ENCODE data around the gene ARHGEF40. TPM values are rescaled to one million over a fixed set of nuclear protein-coding genes. Genes with fewer than 3 reads are reported as not detected.

ARHGEF40 gene
- total RNA-seq, 1 donor from 2014 or later, result 7.3 TPM

- DNase-seq, result no peak
These were observed 14.3 kb downstream of the ARHGEF40 start for GRCh38 chr14:21084396-21084795.

- DNase-seq, result no peak
These were observed 15.1 kb downstream of the ARHGEF40 start for GRCh38 chr14:21084998-21085853.

- no peak for DNase-seq
These were observed 16.8 kb downstream of the ARHGEF40 start for GRCh38 chr14:21086908-21087293.

DNA sequence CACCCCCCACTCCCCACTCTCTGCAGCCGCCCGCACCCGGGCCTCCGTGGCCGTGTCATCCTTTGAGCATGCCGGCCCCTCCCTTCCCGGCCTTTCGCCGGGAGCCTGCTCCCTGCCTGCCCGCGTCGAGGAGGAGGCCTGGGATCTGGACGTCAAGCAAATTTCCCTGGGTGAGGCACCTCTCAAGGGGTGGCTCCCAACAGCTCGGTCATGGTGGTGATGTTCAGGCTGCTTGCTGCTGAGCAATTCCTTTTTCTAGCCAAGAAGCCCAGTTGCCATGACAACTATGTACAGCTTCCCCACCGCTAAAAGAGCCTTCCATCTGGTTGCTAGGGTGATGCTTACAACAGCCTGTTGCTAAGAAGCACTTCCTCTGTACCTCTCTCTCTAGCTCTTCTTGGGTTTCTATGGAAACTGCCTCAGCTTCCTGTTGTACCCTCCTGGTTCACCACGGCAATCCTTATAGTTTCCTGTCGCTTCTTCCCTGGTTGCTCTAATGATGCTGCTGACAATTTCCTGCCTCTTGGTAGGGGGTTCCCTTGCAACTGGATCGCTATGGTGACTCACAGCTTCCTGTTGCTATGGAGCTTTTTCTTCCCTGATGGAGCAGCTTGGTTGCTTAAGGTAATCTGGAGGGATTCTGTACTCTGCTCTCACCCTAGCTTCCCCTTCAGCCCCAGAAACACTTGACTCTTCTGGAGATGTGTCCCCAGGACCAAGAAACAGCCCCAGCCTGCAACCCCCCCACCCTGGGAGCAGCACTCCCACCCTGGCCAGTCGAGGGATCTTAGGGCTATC, 17.4 kb downstream of the ARHGEF40 start:
- peak; percentile 91 for DNase-seq

DNA sequence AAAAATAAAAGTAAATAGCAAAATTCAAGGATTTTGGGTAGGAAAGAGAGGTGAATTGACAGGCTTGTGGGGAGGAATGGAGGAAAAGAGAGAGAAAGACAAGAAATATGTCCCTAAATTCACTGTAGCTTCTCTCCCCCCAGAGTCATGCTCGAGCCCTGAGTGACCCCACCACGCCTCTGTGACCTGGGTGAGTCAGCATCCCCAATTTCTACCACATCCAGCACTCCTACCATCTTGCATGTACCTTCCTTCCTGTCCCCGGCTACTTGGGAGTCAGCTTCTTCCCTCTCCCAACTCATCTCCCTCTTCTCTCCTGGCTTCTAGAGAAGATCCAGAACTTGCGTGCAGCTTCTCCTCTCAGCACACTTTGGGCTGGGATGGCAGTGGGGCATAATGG, 18.6 kb downstream of the ARHGEF40 start:
- DNase-seq, result no peak

- DNase-seq, result no peak
These were observed 19.2 kb downstream of the ARHGEF40 start for GRCh38 chr14:21089271-21089670.

- no peak for DNase-seq
These were observed 19.7 kb downstream of the ARHGEF40 start for GRCh38 chr14:21089877-21090193.

DNA sequence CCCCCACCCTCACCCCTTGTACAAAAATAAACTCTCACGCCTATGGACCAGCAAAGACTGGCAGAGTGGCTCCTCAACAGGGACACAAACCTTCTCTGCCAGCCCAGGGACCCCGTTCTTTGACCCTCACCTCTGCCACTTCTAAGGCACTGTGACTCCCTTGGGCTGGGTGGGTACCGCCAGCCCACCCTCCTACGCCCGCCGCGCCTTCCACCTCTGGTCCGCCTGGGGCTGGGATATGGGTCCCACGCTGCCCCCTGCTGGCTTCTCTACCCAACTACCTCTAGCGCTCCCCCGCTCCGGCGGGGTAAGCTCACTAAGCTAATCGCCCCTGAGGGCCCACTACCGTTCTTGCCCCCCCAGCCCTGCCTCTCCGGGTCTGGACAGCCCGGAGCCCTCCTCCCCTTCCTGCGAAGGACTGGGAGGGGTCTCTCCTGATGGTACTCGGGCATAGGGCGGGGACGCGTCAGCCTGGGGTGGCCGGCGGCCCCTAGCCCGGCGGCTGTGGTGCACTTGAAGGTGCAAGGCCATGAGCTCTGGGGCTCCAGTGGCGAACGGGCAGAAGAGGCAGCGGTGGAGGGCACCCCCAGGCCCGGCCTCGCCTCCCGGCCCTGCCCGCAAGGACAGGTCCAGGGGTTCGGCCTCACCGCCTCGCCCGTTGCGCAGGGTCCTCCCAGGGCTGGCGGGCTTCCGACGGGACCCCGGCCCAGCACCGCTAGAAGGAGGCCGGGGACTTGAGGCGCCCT, 20.3 kb downstream of the ARHGEF40 start:
- no peak for DNase-seq

DNA sequence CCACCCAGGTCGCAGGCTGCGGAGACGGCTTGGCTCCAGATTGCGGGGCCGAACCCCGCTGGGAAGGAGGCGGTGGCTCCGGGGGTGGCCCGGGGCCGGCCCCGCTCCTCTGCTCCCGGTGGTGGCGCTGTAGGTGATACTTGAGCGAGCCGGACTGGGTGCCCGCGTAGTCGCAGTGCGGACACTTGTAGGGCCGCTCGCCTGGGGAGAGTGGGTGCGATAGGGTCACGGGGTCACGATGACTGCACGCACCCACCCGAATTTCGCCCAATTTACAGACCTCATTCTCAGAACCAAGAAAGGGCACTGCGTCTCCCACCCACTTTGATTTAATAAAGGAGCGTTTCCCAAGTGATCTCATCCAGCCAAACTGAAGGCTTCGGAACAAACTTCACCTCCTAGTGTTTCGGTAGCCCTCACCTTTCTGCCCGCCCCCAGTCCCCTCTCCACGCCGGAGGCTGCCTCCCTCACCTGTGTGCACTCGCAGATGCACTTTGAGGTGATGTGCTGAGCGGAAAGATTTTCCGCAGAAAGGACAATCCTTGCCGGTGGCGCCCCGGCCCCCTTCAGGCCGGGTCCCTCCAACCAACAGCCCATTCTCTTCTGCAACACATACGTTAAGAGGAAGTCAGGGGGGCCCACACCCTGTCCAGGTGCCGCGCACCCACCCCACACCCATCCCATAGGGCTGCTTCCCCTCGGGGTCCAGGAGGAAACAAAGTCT, 21.0 kb downstream of the ARHGEF40 start:
- DNase-seq, result no peak

DNA sequence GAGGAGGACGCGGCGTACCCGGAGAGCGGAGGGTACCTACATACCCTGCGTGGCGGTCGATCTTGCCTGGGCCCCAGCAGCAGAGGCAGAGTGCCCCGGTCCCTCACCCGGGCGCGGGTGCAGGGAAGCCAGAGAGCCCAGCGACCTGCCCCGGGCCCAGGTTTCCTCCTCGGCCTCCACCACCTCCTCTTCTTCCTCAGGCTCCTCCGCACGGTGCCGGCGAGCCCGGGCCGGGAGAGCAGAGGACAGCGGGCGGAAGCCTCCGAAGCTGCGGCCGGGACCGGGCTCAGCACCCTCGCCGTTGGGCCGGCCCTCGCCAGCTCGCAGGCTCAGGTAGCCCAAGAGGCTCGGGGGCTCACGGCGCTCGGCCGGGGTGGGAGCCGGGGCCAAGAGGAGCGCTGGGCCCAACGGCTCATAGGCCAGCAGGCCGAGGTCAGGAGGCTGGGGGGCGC, 21.7 kb downstream of the ARHGEF40 start:
- DNase-seq, result no peak

DNA sequence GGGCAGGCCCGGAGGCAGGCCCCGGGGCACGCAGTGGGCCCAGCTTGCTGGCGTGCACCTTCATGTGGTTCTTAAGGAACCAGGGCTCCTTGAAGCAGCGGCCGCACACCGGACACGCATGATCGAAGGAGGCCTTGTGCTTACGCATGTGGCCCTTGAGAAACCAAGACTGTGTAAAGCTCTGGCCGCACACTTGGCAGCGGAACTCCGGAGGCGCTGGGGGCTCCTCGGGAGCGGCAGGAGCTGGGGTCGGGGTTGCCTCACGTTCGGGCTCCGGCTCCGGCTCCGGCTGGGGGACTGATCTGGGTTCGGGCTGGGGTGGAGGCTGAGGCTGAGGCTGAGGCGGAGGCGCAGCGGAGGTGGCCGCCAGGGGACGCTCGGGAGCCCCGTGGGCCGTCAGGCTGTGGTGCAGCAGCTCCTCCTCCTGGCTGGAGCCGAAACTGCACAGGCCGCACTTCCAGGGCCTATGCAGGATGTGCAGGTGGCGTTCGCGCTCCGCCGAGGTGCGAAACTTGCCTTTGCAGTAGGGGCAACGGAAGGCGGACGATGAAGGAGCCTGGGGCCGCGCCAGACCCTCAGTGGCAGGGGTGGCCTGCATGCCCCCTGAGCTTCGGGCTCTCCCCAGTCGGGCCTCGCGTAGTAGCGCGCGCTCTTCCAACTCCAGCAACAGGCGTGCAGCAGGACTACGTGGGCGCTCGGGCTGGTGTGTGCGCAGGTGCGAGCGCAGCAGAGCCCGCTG, 22.3 kb downstream of the ARHGEF40 start:
- DNase-seq, result peak; percentile 89

DNA sequence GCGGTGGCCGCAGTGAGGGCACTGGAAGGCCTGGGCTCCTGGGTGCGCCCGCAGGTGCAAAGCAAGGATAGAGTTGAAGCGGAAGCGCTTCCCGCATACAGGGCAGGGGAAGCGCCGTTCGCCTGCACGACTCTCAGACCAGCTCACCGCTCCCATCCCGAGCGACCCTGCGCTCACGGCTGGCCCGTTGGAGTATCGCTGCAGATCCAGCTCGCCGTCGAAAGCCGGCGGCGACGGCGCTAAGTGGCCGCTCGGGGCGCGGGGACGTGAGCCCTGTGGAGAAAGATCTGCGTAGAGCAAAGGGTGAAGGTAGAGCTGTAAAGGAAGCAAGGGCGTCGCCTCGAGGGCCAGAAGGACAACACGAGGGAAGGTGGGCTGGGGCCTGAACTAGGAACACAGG, 22.9 kb downstream of the ARHGEF40 start:
- DNase-seq, result no peak

GRCh38 chr14:21093769-21094681, 23.9 kb downstream of the ARHGEF40 start:
- no peak for DNase-seq

DNA sequence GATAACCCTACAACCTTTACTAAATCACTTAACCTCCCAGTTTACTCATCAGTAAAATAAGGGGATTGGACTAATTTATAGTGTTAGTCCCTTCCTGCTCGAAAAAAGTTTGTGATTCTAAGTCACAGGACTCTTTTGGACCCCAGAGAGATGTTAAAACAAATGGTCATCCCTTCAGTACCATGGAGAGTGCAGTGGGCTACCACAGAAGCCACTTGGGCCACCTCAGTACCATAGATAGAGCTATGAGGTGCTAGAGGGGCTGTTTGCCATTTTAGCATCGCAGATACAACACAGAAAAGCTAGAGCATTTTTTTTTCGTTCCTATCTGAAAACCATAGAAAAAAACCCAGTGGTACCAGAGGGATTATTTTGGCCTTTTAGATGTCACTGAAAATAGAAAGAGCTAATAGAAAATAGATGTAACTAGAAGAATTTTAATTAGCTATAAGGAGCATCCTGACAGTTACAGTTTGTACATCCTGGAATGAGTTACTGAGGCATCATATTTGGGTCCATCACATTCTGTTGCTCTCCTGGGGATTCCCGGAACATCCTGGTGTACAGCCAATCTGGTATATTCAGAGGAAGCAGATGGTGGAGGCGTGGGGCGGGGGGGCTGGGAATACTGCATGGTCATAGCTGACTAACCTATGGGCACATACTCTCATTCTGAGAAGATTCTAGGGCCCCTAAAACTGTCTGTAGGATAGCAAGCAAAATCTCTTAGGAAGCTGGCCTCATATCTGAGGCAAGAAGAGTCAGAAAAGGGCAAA, 25.5 kb downstream of the ARHGEF40 start:
- DNase-seq, result peak; percentile 54

DNA sequence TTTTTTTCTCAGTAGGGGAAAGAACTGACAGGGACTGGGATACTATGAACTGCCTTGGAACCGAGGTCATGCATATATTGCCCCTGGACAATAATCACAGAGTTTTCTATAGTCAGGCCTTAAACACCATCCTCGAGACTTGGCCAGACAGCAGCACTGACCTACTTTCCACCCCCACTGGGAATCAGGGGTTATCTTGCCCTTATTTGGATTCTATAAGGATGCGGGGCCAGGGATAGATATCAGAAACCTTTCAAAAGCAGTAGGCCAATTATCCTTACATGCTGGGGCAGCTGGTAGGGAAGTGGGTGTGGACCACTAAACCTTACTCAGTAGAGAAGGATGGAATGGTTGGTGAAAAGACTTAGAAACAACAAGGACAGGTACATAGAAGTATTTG, 26.3 kb downstream of the ARHGEF40 start:
- no peak for DNase-seq

DNA sequence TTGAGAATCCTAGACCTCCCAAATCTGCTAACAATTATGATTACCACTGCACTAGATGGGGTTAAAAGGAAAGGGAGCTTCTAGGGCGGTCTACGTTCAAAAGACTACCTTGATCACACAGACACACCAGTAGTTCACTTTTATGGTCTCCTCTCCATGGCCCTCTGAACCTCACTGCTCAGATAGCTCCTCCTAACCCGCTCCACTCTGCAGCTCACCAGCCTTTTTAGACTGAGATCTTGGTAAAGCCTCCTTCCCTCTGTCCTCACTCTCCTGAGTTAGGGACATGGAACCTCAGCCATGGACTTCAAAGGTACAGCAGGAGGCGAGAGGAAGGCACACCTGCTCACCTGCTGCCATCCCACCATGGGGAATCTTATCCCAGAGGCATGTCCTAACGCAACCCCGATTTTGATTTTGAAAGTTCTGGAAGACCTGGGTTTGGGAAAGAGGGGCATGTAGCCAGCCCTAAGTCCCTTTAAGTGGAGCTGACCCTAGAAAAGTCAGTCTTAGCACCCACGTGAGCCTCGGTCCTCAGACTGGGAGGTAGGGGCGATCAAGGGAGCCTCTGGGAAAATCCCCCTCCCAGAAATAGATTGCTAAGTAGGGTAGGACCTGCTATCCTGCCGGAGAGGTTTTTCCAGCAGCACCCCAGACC, 27.0 kb downstream of the ARHGEF40 start:
- DNase-seq, result no peak

DNA sequence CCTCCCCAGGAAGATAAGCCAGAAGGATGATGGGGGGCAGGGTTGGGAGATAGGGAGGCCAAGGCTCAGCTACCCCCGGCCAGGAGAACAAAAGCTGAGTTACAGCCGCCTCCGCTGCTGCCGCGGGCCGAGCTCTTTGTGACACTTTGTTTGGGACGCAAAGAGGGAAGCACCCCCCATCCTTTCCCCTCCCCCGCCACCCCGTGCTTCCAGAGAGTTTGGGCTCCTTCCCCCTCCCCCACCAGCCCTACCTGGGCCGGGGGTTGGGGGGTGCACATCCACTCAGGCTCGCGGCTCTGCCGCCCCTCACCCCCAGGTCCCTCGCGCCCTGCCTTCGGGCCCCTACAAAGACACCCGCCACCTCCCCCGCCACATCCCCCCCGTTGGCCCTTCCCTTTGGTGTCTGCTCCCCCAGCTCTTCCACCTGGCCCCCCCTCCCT, 27.6 kb downstream of the ARHGEF40 start:
- DNase-seq, result no peak

DNA sequence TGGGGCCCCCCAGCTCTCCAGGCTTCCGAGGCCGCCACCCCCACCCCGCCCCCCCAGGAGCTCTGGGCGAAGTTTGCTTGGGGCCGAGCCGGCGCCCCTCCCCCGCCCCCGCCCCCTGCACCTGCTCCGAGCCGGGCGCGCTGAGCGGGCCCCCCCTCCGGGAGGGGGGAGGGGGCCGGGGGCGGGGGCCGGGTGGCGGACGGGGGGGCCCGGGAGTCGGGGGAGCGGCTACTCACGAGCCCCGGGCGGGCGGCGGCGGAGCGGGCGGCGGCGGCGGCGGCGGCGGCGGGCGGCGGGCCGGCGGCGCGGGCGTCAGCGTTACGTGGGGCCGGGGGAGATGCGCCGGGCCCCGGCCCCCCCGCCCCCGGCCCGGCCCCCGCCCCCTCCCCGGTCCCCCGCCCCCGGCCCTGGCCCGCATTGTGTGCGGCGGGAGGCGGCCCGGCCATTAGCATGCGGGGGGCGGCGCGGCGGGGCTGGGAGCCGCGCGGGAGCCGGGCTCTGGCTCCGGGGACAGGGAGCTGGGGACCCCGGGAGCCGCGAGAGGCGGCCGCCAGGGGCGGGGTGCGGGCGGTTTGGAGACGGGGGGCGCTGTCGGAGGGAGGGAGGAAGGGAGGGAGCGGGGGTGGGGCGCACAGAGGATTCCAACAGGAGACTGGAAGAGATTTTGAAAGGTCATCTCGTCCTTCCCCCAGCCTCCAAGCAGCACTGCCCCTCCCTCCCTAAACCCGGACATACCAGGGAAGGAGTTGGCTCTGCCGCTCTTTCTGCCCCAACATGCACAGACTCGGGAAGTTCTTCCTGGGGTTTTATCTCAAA, 28.2 kb downstream of the ARHGEF40 start, which contains the start of gene ZNF219:
Gene ZNF219, minus strand, starts transcription at position 580 of the 816 bp plus-strand sequence. CDS start 5,064 bp downstream, outside the sequence.
- peak; percentile 62 for DNase-seq
